GM12878 (cell line): Measurements from ENCODE around the gene DOC2B. TPM values are rescaled to one million over a fixed set of nuclear protein-coding genes. Genes with fewer than 3 reads are reported as not detected.

Experiments used
- ATAC-seq: fragments of 200-7000 bp; cut with Tn5 transposase; 3 replicates; pipeline ENCODE4 v1.9.1; 2020; ENCODE audit warnings: mild to moderate bottlenecking, moderate library complexity
- BruUV-seq: library from RNA; stranded (reverse); fragments of 400-500 nt; replicated peaks from 2 replicates; lab custom pipeline; 2021; lab: Mats Ljungman, UMichigan
- CTCF ChIA-PET: fragments of 300-600 bp; sonication (Branson Sonifier 250); formaldehyde crosslinking; extraction: SDS; loops from one replicate; lab custom pipeline; 2021; ENCODE audit warnings: inconsistent platforms; lab: Yijun Ruan, JAX
- POLR2A ChIA-PET: fragments of 350-600 bp; formaldehyde crosslinking; extraction: SDS; loops from one replicate; lab custom pipeline; 2021; ENCODE audit warnings: inconsistent platforms; lab: Charles Lee
- RAD21 ChIA-PET: fragments of 300-600 bp; sonication (Branson Sonifier 250); formaldehyde crosslinking; loops from one replicate; lab custom pipeline; 2023; ENCODE audit warnings: antibody characterized with exemption; ENCODE audit not compliant: unreplicated experiment; lab: Charles Lee
- SMC1A ChIA-PET: fragments of 300-600 bp; sonication (Branson Sonifier 250); formaldehyde crosslinking; loops from one replicate; lab custom pipeline; 2023; ENCODE audit not compliant: unreplicated experiment, uncharacterized antibody; lab: Charles Lee
- DNase-seq: peaks from one replicate; pipeline ENCODE4 v3.0.0-alpha.2; 2011; ENCODE audit warnings: low read depth, low spot score
- FAIRE-seq: peaks from 3 replicates; lab custom pipeline; 2011; peaks lifted over from hg19 to GRCh38; lab: Jason Lieb, UNC
- H2AFZ ChIP-seq: 2 replicates; pipeline ENCODE4 v1.6.0; 2011; ENCODE audit warnings: low read depth, low read length, control low read depth; ENCODE audit not compliant: control insufficient read depth
- H3K27ac ChIP-seq: 2 replicates; pipeline ENCODE4 v1.5.1; 2011; ENCODE audit warnings: control low read depth; ENCODE audit not compliant: control insufficient read depth, insufficient read depth
- H3K27me3 ChIP-seq, 2 experiments: replicated peaks in 1 of 2; 2 replicates each; pipeline versions ENCODE4 v1.6.0 to v1.6.1; 2011; ENCODE audit warnings: low read length in 1 of 2; ENCODE audit not compliant: control insufficient read depth in 2 of 2, insufficient read depth in 2 of 2
- H3K36me3 ChIP-seq, 2 experiments: 2 replicates each; pipeline ENCODE4 v1.5.1; 2011; ENCODE audit warnings: low read length in 1 of 2; ENCODE audit not compliant: control insufficient read depth in 2 of 2, insufficient read depth in 2 of 2
- H3K4me1 ChIP-seq: 2 replicates; pipeline ENCODE4 v1.6.1; 2011; ENCODE audit warnings: mild to moderate bottlenecking, low read length, moderate library complexity, mixed read lengths; ENCODE audit not compliant: control insufficient read depth, insufficient read depth
- H3K4me2 ChIP-seq: 2 replicates; pipeline ENCODE4 v1.6.0; 2011; ENCODE audit warnings: control low read depth; ENCODE audit not compliant: control insufficient read depth, insufficient read depth
- H3K4me3 ChIP-seq: fragments of 200-600 bp; sonication (generic); 2 replicates; pipeline ENCODE4 v1.5.1; 2016
- H3K79me2 ChIP-seq: 2 replicates; pipeline ENCODE4 v1.6.0; 2011; ENCODE audit warnings: low read length; ENCODE audit not compliant: control insufficient read depth, insufficient read depth
- H3K9ac ChIP-seq: 2 replicates; pipeline ENCODE4 v1.8.0; 2011; ENCODE audit warnings: low read length, control low read depth, mixed read lengths; ENCODE audit not compliant: control insufficient read depth, insufficient read depth
- H3K9me3 ChIP-seq: replicated peaks from 3 replicates; pipeline ENCODE4 v1.5.1; 2011; ENCODE audit warnings: mild to moderate bottlenecking, low read length; ENCODE audit not compliant: control insufficient read depth, insufficient read depth
- H4K20me1 ChIP-seq: 2 replicates; pipeline ENCODE4 v1.6.0; 2011; ENCODE audit not compliant: control insufficient read depth, insufficient read depth
- CREM ChIP-seq: IDR thresholded peaks from 2 replicates; pipeline ENCODE4 v1.6.1; 2014; ENCODE audit warnings: antibody characterized with exemption, low read depth
- GATAD2B ChIP-seq: fragments of 450-650 bp; conservative IDR thresholded peaks from 2 replicates; pipeline ENCODE4 v1.6.1; 2017; ENCODE audit warnings: low read depth, mild to moderate bottlenecking, moderate library complexity
- KLF5 ChIP-seq: fragments of 450-650 bp; IDR thresholded peaks from 2 replicates; pipeline ENCODE4 v1.6.1; 2014; ENCODE audit warnings: mild to moderate bottlenecking; ENCODE audit not compliant: partially characterized antibody
- MTA3 ChIP-seq: IDR thresholded peaks from 2 replicates; pipeline ENCODE4 v1.6.1; 2012; ENCODE audit warnings: low read length, inconsistent platforms, borderline replicate concordance
- POLR2AphosphoS2 ChIP-seq: IDR thresholded peaks from 2 replicates; pipeline ENCODE4 v1.6.1; 2011; ENCODE audit warnings: low read depth, mild to moderate bottlenecking, low read length, improper control_type of control experiment, moderate library complexity
- RAD21 ChIP-seq: IDR thresholded peaks from 2 replicates; pipeline ENCODE4 v1.6.1; 2011; ENCODE audit warnings: mild to moderate bottlenecking, low read depth, low read length, moderate library complexity; ENCODE audit not compliant: insufficient read depth
- RCOR1 ChIP-seq: conservative IDR thresholded peaks from 2 replicates; pipeline ENCODE4 v1.6.1; 2012; ENCODE audit warnings: low read depth, low read length, improper control_type of control experiment
- SMARCA5 ChIP-seq: fragments of 450-650 bp; IDR thresholded peaks from 2 replicates; pipeline ENCODE4 v1.6.1; 2017; ENCODE audit warnings: mild to moderate bottlenecking
- STAT1 ChIP-seq: fragments of 450-650 bp; conservative IDR thresholded peaks from 2 replicates; pipeline ENCODE4 v1.6.1; 2014; ENCODE audit warnings: antibody characterized with exemption, mild to moderate bottlenecking
- TCF12 ChIP-seq: IDR thresholded peaks from 2 replicates; pipeline ENCODE4 v1.6.1; 2011; ENCODE audit warnings: low read depth, mild to moderate bottlenecking, low read length
- TCF7 ChIP-seq: IDR thresholded peaks from 2 replicates; pipeline ENCODE4 v1.6.1; 2014; ENCODE audit warnings: antibody characterized with exemption, borderline replicate concordance
- WRNIP1 ChIP-seq: IDR thresholded peaks from 2 replicates; pipeline ENCODE4 v1.6.1; 2011; ENCODE audit warnings: low read depth, low read length, improper control_type of control experiment, borderline replicate concordance
- WGBS: methylation state at CpG from one replicate; pipeline ENCODE4 v1.1.6; 2016; ENCODE audit warnings: low lambda C conversion rate; ENCODE audit not compliant: insufficient replicate concordance, insufficient coverage; ENCODE audit errors: missing lambda C conversion rate; 5-methylcytosine and 5-hydroxymethylcytosine counted together
- in situ Hi-C: fragments of 300-500 bp; cut with MboI; formaldehyde crosslinking; loops from 9 replicates; pipeline ENCODE4 v1.14.3; 2018; ENCODE audit warnings: mixed read lengths
- intact Hi-C: fragments of 100-400 bp; cut with micrococcal nuclease; formaldehyde crosslinking; loops from one replicate; pipeline ENCODE4 v1.14.2; 2022; ENCODE audit not compliant: unreplicated experiment
- polyA plus RNA-seq, 11 experiments: library from polyadenylated mRNA; depleted of rRNA in 4 of 11; unstranded in 6 of 11; stranded (reverse) in 5 of 11; fragments of >200 nt; fragmentation: Nextera tagmentation in 4 of 11; fragmentation: Illumina TruSeq in 1 of 11; extraction: Ambion mirVana in 4 of 11; extraction: Trizol in 1 of 11; gene quantifications; 1 replicate in 1 of 11; 2 replicates in 10 of 11; pipeline versions ENCODE4 v1.2.1 to v1.2.3, GENCODE V29; 2011 to 2016; ENCODE audit warnings: inconsistent platforms in 2 of 11, missing spikeins in 2 of 11, low read depth in 1 of 11
- total RNA-seq, 4 experiments: library from RNA; depleted of rRNA in 3 of 4; stranded (reverse); fragments of >200 nt in 3 of 4; fragmentation: Illumina TruSeq in 1 of 4; extraction: Trizol in 1 of 4; gene quantifications; 2 replicates each; pipeline versions ENCODE4 v1.2.1 to v1.2.3, GENCODE V29; 2013 to 2021

Gene DOC2B
- total and polyA plus RNA-seq, 10 of the 15 experiments (the other 5 are each of a cell fraction or from before 2014, with no cell fraction given) = not detected

- Histone ChIP-seq H3K9ac (no peak overlapping the region), H3K79me2 (no peaks in the 10 kb centered on the region), H3K27ac (no peak overlapping the region), H3K4me2 (no peak overlapping the region), H4K20me1 (no peaks in the 10 kb centered on the region), H3K36me3 (no peaks in the 10 kb centered on the region), H3K4me3 (no peak overlapping the region), H2AFZ (no peak overlapping the region), H3K4me1 (no peaks in the 10 kb centered on the region), H3K27me3 (no peaks in the 10 kb centered on the region), H3K9me3 (no peaks in the 10 kb centered on the region)
- ChIA-PET CTCF (no interaction called here), POLR2A (no interaction called here), SMC1A (no interaction called here), RAD21 (no interaction called here)
- TF ChIP-seq TCF12 (no peak), KLF5 (no peak), CREM (no peak), RCOR1 (no peak), RAD21 (no peak), SMARCA5 (no peak), WRNIP1 (no peak)
- intact Hi-C loops = no loop called here
- in situ Hi-C loops = no loop called here
- ATAC-seq (no peak), DNase-seq (no peak), FAIRE-seq (no peak)
- BruUV-seq = no TSS peak
- 38% methylated on average over 9 of the region's 9 CpGs for WGBS
These were observed 27.6 kb downstream of the DOC2B start for GRCh38 chr17:153851-154250.

- ChIA-PET SMC1A (no interaction called here), POLR2A (no interaction called here), RAD21 (no interaction called here)
- DNase-seq (no peak), ATAC-seq (no peak), FAIRE-seq (no peak)
- Histone ChIP-seq H3K9ac (no peak overlapping the region), H3K4me1 (no peaks in the 10 kb centered on the region), H2AFZ (no peak overlapping the region), H3K4me2 (no peak overlapping the region), H3K36me3 (no peaks in the 10 kb centered on the region), H3K4me3 (no peak overlapping the region), H3K27me3 (no peaks in the 10 kb centered on the region), H3K9me3 (no peaks in the 10 kb centered on the region), H3K79me2 (no peaks in the 10 kb centered on the region)
- WGBS = 36% methylated on average over 12 of the region's 12 CpGs
- in situ Hi-C loops (no loop called here), intact Hi-C loops (no loop called here)
- BruUV-seq = no TSS peak
- no peak for TF ChIP-seq POLR2AphosphoS2
- TF ChIP-seq MTA3 = no peak
- TF ChIP-seq TCF7 = no peak
- TF ChIP-seq STAT1 = no peak
- no peak for TF ChIP-seq GATAD2B
- TF ChIP-seq, all 136 proteins: peak for 0
- H3K27ac ChIP-seq = no peak overlapping the region
- no peaks in the 10 kb centered on the region for H4K20me1 ChIP-seq
- CTCF ChIA-PET = no interaction called here
These were observed 28.5 kb downstream of the DOC2B start for GRCh38 chr17:152860-153420.
